VCaP (cell line): ENCODE measurements around the gene JKAMP.

Experiments
- H3K27ac ChIP-seq: fragments of 450-650 bp; 2 replicates; pipeline ENCODE4 v1.5.1; 2017
- CTCF ChIP-seq: fragments of 450-650 bp; conservative IDR thresholded peaks from 2 replicates; pipeline ENCODE4 v1.5.1; 2017; ENCODE audit warnings: mild to moderate bottlenecking, moderate library complexity

Gene JKAMP

GRCh38 chr14:59540852-59541251 is 56.5 kb downstream of the JKAMP start:
- H3K27ac ChIP-seq: no peak overlapping the region
- TF ChIP-seq CTCF: no peak

DNA sequence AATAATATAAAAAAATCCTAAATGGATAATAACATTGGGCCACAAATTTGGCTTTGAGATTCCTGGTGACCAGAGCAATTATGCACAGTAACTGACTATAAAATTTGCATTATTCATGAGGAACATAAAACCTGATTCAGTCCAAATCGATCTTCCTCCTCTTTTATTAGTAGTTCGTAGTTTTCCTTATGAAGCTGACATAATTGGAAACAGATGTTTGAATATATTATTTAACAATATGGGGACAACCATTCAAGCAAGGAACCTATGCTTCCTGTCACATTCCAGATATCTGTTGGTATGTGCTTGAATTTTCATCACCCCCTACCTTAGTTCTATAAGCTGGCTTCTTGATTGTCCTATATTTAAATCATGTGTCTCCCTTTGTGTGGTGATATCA is 57.4 kb downstream of the JKAMP start:
- no peak for TF ChIP-seq CTCF
- H3K27ac ChIP-seq: no peak overlapping the region

GRCh38 chr14:59543873-59544272 is 59.6 kb downstream of the JKAMP start:
- no peak overlapping the region for H3K27ac ChIP-seq
- no peak for TF ChIP-seq CTCF

DNA sequence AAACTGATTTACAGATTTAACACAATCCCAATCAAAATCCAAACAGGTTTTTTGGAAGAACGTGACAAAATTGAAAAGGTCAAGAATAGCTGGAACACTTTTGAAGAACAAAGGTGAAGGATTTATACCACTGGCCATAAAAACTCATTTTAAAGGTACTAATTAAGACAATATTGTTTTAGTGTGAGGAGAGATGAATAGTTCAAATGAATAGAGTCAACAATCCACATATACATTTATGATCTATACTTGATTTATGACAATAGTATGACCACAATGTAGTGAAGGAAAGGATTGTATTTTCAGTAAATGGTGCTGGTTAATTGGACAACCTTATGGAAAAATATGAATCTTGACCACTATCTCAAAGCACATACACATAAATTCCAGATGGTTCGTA is 63.0 kb downstream of the JKAMP start:
- H3K27ac ChIP-seq: no peak overlapping the region
- no peak for TF ChIP-seq CTCF
